Activated CD8-positive, alpha-beta T cell treated with anti-CD3 and anti-CD28 coated beads for 36 hours (primary cell): ENCODE measurements around the gene FIBCD1. TPM values are rescaled to one million over a fixed set of nuclear protein-coding genes. Genes with fewer than 3 reads are reported as not detected.

Experiments
- ATAC-seq: fragments of 200-7000 bp; cut with Tn5 transposase; one replicate; pipeline ENCODE4 v1.10.0; 2021; ENCODE audit warnings: mild to moderate bottlenecking, moderate library complexity
- CTCF ChIA-PET: fragments of 350-600 bp; sonication (Branson Sonifier 250); formaldehyde crosslinking; loops from one replicate; lab custom pipeline; 2021; ENCODE audit warnings: antibody characterized with exemption; lab: Charles Lee
- POLR2A ChIA-PET: fragments of 350-600 bp; sonication (Branson Sonifier 250); formaldehyde crosslinking; loops from one replicate; lab custom pipeline; 2021; ENCODE audit warnings: antibody characterized with exemption; lab: Charles Lee
- DNase-seq: peaks from one replicate; pipeline ENCODE4 v3.0.0-alpha.2; 2020
- H3K27ac Mint-ChIP-seq: one replicate; pipeline ENCODE4 v1.8.0; 2021; ENCODE audit warnings: mild to moderate bottlenecking, mixed read lengths
- H3K27me3 Mint-ChIP-seq: one replicate; pipeline ENCODE4 v1.8.0; 2021; ENCODE audit warnings: mixed read lengths
- H3K36me3 Mint-ChIP-seq: one replicate; pipeline ENCODE4 v1.8.0; 2021; ENCODE audit warnings: low read depth, mixed read lengths
- H3K4me1 Mint-ChIP-seq: one replicate; pipeline ENCODE4 v1.8.0; 2021; ENCODE audit warnings: low read depth, mixed read lengths
- H3K4me3 Mint-ChIP-seq: one replicate; pipeline ENCODE4 v1.8.0; 2021; ENCODE audit warnings: mild to moderate bottlenecking, moderate library complexity, mixed read lengths
- H3K9me3 Mint-ChIP-seq: one replicate; pipeline ENCODE4 v1.8.0; 2021; ENCODE audit warnings: mixed read lengths
- intact Hi-C: fragments of 100-400 bp; cut with micrococcal nuclease; formaldehyde crosslinking; loops from one replicate; pipeline ENCODE4 v1.10.0; 2022
- total RNA-seq, 2 experiments: library from RNA; stranded (reverse); gene quantifications; one replicate each; pipeline ENCODE4 v1.2.3, GENCODE V29; 2021
- TF ChIP-seq, protein P1 (sequence below): fragments of 200-600 bp; IDR thresholded peaks from one replicate; pipeline ENCODE4 v1.8.0; 2022; ENCODE audit warnings: antibody characterized with exemption, mild to moderate bottlenecking

Gene FIBCD1
- total RNA-seq, 2 experiments from 2014 or later: not detected

DNA sequence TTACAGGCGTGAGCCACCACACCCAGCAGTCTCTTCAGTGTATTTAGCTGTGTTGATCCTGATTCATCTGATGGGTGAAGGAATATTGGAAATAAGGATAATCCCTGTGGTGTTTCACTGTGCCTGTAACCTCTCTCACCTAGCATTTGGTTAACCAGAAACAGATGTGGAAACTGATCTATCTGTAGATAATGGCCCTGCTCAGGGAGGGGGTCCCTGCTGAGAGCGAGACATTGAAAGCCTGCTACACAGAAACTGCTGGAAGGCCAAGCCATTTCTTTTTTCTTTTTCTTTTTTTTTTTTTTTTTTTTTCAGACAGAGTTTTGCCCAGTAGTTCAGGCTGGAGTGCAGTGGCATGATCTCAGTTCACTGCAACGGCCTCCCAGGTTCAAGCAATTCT, 70.8 kb downstream of the FIBCD1 start:
- no peaks in the 10 kb centered on the region for H3K9me3 Mint-ChIP-seq
- ATAC-seq (no peak), DNase-seq (no peak)
- ChIA-PET CTCF (interaction anchor here (3.3 to 9.0 kb wide), 3 partner anchors 161 to 178 kb away, joined by 18 to 74 read pairs (median 42); no protein-coding TSS in a partner anchor), POLR2A (no interaction called here)
- TF ChIP-seq, protein P1, sequence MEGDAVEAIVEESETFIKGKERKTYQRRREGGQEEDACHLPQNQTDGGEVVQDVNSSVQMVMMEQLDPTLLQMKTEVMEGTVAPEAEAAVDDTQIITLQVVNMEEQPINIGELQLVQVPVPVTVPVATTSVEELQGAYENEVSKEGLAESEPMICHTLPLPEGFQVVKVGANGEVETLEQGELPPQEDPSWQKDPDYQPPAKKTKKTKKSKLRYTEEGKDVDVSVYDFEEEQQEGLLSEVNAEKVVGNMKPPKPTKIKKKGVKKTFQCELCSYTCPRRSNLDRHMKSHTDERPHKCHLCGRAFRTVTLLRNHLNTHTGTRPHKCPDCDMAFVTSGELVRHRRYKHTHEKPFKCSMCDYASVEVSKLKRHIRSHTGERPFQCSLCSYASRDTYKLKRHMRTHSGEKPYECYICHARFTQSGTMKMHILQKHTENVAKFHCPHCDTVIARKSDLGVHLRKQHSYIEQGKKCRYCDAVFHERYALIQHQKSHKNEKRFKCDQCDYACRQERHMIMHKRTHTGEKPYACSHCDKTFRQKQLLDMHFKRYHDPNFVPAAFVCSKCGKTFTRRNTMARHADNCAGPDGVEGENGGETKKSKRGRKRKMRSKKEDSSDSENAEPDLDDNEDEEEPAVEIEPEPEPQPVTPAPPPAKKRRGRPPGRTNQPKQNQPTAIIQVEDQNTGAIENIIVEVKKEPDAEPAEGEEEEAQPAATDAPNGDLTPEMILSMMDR: no peak
- H3K27me3 Mint-ChIP-seq: no peaks in the 10 kb centered on the region
- no peaks in the 10 kb centered on the region for H3K4me1 Mint-ChIP-seq
- intact Hi-C loops: loop anchor here (5.0 to 10.0 kb wide), 3 partner anchors 64 to 179 kb away; no protein-coding TSS in a partner anchor
- H3K27ac Mint-ChIP-seq: no peak overlapping the region
- H3K36me3 Mint-ChIP-seq: peaks cover 15% of the 10 kb centered on the region
- no peak overlapping the region for H3K4me3 Mint-ChIP-seq

DNA sequence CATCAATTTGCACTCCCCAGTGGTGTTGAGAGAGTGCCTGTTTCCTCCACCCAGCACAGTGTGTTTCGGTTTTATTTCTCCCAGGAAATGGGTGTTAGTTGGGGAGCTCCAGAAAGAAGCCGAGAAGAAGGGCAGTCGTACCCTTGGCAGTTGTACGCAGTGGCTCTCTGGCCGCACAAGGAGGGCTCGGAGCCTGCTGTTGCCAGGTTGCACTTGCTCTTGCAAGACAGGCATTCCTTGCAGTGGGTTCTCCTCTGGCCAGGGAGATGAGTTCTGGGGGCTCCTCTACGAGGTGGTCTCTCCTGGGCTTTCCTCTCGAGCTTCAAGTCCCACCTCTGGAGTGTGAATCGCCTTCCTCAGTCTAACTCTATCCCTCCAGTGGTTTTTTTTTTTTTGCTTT, 71.5 kb downstream of the FIBCD1 start:
- TF ChIP-seq, protein P1: no peak
- no peak for ATAC-seq

DNA sequence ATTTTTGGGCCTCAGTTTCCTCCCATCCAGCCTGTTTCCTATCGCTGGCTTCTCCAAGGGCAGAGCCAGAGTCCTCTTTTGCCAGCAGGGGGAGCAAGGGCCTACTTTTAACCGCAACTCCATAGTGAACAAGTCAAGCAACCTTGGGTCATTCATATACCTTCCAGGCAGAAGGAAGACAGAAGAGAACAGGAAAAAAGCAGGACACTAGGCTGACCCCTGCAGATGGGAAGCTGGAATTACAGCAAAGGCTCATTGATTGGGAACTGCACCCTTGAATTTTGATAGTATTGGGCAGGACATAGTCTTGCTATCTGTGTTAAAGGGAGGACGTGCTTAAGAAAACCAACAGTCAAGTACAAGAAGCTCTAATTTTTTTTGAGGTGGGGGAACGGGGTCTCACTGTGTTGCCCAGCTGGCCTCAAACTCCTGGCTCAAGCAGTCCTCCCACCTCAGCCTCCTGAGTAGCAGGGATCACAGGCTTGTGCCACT, 72.5 kb downstream of the FIBCD1 start:
- no peak overlapping the region for H3K27ac Mint-ChIP-seq
- intact Hi-C loops: loop anchor here (5.0 to 10.0 kb wide), 3 partner anchors 66 to 181 kb away; no protein-coding TSS in a partner anchor
- no peaks in the 10 kb centered on the region for H3K9me3 Mint-ChIP-seq
- no peaks in the 10 kb centered on the region for H3K27me3 Mint-ChIP-seq
- peaks cover 7% of the 10 kb centered on the region for H3K36me3 Mint-ChIP-seq
- ATAC-seq: peak; percentile 67
- DNase-seq: peak; percentile 74
- no peak overlapping the region for H3K4me3 Mint-ChIP-seq
- H3K4me1 Mint-ChIP-seq: no peaks in the 10 kb centered on the region
- POLR2A ChIA-PET: no interaction called here
- TF ChIP-seq, protein P1: peak; percentile 92
- CTCF ChIA-PET: interaction anchor here (0.7 to 9.0 kb wide), 34 partner anchors 9 to 348 kb away, joined by 3 to 74 read pairs (median 4); no protein-coding TSS in a partner anchor

More for the DNA sequence above, 71.5 kb downstream of the FIBCD1 start:
- ChIA-PET POLR2A (no interaction called here), CTCF (interaction anchor here (0.8 to 9.0 kb wide), 13 partner anchors 10 to 179 kb away, joined by 3 to 74 read pairs (median 4); no protein-coding TSS in a partner anchor)
- intact Hi-C loops: loop anchor here (5.0 to 10.0 kb wide), 3 partner anchors 65 to 180 kb away; no protein-coding TSS in a partner anchor
- no peaks in the 10 kb centered on the region for H3K27me3 Mint-ChIP-seq
- H3K9me3 Mint-ChIP-seq: no peaks in the 10 kb centered on the region
- H3K36me3 Mint-ChIP-seq: peaks cover 12% of the 10 kb centered on the region
- H3K4me1 Mint-ChIP-seq: no peaks in the 10 kb centered on the region
- no peak overlapping the region for H3K27ac Mint-ChIP-seq
- no peak for DNase-seq
- H3K4me3 Mint-ChIP-seq: no peak overlapping the region

DNA sequence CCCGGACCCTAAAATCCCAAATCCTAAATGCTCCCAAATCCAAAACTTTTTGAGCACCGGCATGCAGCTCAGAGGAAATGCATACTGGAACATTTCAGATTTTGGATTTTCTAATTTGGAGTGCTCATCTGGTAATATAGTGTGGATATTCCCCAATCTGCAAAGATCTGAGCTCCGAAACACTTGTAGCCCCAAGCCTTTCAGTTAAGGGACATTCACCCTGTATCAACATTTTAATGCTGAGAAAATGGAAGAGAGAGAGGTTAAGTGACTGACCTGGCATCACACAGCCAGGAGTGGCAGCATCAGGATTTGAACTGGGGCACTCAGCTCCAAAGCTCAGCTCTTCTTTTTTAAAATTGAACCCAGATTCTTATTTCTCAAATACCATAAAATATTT, 73.1 kb downstream of the FIBCD1 start:
- no peak overlapping the region for H3K4me3 Mint-ChIP-seq
- peaks cover 7% of the 10 kb centered on the region for H3K36me3 Mint-ChIP-seq
- no peaks in the 10 kb centered on the region for H3K9me3 Mint-ChIP-seq
- H3K27ac Mint-ChIP-seq: no peak overlapping the region
- no peak for DNase-seq
- no peak for ATAC-seq
- TF ChIP-seq, protein P1: no peak
- intact Hi-C loops: loop anchor here (5.0 to 10.0 kb wide), 3 partner anchors 66 to 181 kb away; no protein-coding TSS in a partner anchor
- ChIA-PET CTCF (interaction anchor here (0.7 to 9.0 kb wide), 27 partner anchors 12 to 348 kb away, joined by 3 to 74 read pairs (median 4); no protein-coding TSS in a partner anchor), POLR2A (interaction anchor here (1.2 kb wide), 1 partner anchor 157 kb away, joined by 4 read pairs; no protein-coding TSS in a partner anchor)
- no peaks in the 10 kb centered on the region for H3K27me3 Mint-ChIP-seq
- no peaks in the 10 kb centered on the region for H3K4me1 Mint-ChIP-seq

DNA sequence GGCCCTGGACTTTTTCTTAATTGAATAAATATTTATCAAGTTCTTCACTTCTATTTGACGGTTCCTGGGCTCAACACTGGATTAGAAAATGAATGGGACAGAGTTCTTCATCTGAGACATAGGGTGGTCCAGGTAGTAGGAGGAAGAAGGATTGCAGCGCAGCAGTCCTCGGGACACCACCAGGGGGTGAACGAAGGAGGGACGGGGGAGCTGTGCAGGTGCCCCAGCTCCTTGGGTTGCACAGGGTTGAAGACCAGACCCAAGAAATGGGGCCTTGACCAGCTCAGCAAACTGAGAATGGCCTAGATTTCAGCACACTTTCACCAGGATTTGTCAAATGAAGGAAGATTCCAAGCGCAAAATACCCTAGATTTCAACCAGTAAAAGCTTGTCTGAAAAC, 74.5 kb downstream of the FIBCD1 start:
- CTCF ChIA-PET: interaction anchor here (1.1 to 9.0 kb wide), 11 partner anchors 10 to 182 kb away, joined by 3 to 74 read pairs (median 4); no protein-coding TSS in a partner anchor
- intact Hi-C loops: loop anchor here (5.0 to 10.0 kb wide), 2 partner anchors 92 to 160 kb away; no protein-coding TSS in a partner anchor
- H3K27ac Mint-ChIP-seq: no peak overlapping the region
- no peak overlapping the region for H3K4me3 Mint-ChIP-seq
- ATAC-seq: no peak
- DNase-seq: no peak
- H3K4me1 Mint-ChIP-seq: no peaks in the 10 kb centered on the region
- TF ChIP-seq, protein P1: no peak
- POLR2A ChIA-PET: no interaction called here
- no peaks in the 10 kb centered on the region for H3K9me3 Mint-ChIP-seq
- H3K36me3 Mint-ChIP-seq: peaks cover 6% of the 10 kb centered on the region
- H3K27me3 Mint-ChIP-seq: no peaks in the 10 kb centered on the region
